NCI-H524 treated with DMSO at 0.1 percent for 48 hours (cell line): ENCODE measurements around the gene CPD.

Experiments
- DNase-seq: peaks from one replicate; lab custom pipeline; 2025; lab: John Stamatoyannopoulos, UW

Gene CPD

DNA sequence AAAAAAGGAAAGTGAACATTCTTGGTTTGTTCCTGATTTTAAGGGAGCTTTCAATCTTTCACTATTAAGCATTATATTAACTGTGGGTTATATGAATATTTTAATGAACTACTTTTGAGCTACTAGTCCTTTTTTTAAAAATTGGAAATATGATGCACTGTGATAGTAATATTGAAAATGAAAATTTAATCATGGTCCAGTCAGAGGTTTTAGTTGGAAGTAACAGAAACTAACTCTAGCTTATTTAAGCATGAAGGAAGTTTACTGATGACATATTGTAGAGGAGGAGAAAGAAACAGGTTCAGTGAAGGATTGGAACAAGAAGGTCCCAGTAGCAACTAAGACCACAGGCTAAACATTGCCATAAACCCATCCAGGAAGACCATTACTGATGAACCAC, 24.0 kb upstream of the CPD start:
- no peak for DNase-seq

DNA sequence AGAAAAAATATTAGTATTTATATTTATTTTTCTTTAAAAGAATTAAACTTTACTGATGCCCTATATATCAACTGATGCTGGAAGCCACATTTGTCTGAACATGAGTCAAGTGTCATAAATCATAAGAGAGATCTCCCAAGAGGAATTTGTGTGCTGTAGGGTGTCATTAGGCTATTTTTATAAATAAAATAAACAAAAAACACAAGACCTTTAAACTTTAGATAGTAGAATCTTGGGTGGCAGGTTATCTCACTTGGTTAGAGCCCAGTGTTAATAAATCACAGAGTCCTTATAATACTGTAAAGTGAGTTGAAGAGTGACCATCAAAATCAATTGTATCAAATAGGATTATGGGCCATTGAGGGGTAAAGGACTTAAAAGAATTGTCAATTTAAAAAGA, 21.3 kb upstream of the CPD start:
- no peak for DNase-seq

DNA sequence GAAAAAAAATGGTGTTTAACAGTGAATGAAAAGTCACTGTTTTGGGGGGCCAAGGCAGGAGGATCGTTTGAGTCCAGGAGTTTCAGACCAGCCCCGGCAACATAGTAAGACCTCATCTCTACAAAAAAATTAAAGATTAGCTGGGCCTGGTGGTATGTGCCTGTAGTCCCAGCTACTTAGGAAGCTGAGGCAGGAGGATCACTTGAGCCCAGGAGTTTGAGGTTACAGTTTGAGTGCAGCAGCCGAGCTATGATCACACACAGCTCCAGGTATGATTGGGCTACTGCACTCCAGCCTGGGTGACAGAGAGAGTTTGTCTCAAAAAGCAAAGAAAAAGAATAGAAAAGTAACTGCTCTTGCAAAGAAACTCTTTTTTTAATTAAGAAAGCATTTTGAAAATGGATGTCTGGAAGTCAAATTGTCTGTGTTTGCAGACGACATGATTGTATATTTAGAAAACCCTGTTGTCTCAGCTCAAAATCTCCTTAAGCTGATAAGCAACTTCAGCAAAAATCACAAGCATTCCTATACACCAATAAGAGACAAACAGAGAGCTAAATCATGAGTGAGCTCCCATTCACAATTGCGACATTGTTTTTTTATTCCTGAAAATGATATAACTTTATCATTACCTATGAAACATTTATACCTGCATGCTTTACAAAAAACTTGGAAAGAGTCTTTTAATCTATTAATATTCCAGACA, 20.5 kb upstream of the CPD start:
- DNase-seq, result no peak

DNA sequence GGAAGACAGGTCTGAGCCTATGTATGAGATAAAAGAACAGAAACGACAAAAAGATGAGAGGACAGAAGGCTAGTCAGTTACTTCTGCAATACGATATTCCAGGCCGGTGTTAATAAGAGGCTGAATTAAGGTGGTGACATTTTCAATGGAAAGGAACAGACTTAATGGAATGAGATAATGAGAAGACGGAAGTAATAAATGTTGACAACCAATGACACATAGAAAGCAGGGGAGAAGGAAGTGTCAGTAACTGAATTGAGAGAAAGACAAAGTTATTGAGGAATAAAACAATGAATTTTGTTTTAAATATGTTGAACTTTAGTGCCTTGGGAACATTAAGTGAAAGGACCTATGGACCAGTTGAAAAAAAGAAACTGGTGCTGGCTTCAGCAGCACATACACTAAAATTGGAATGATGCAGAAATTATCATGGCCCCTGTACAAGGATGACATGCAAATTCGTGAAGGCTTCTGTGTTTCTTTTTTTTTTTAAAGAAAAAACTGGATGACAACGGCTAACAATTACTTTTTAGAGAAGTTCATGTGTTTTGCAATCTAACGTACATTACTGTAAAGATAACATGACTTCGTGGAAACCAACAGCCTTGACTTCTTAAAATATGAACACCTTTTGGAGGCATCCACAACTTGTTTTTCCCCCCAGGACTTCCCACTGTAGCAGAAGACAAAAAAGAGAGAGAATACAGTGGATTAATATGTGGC, 18.5 kb upstream of the CPD start:
- no peak for DNase-seq

DNA sequence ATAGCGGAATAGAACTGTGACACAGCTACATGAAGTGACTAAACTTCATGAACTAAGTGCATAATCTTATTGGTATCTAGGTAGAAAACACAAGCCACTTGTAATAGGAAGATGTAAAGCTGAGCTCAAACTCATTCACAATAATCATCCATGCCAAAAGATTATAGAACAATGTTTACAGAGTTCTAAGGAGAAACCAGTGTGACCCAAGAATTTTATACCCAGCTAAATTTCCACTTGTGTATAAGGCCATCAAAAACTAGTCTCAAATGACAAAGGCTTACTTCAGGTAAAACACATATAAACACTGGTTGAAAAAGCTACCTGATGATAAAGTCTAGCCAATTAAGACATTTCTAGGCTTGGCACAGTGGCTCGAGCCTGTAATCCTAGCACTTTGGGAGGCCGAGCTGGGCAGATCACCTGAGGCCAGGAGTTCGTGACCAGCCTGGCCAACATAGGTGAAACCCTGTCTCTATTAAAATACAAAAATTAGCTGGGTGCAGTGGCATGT, 16.9 kb upstream of the CPD start:
- DNase-seq, result no peak

DNA sequence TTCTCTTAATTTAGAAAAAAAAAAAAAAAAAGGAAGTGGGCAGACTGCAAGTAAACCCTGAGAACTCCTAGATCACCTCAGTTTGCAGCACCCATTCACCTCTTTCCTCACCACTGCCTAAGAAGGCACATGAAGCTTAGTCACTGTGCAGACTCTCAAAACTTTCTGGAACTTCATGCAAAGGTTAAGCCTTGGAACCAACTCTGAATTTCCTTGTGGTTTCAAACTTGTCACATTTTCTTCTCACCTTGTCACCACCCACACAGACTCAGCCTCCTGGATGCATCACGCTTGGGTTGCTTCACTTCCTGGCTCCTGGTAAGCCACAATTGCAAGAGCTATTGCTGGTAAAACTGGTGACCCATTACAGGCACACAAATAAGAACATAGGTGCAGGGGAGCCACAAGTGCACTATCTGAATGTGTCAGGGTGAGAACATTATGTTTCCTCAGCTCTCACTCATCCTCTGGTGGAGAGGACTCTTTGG, 15.0 kb upstream of the CPD start:
- DNase-seq, result no peak

DNA sequence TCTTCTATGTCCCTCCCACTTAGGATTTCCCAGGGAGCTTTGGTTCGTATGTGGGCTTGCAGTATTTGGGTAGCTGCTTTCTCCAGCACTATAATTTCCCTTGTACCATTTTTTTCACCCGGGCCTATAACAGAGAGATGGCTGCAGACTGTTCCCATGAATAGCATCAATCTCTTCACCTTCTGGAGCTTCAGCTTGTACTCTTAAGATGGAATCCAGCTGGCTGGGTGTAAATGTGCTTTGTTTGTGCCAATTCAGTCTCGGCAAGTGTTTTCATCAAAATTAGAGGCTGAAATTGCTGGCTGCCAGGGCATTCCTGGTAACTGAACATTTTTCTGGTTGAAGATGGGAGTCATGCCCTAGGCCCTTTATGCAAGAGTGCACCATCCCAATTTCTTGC, 12.2 kb upstream of the CPD start:
- no peak for DNase-seq

DNA sequence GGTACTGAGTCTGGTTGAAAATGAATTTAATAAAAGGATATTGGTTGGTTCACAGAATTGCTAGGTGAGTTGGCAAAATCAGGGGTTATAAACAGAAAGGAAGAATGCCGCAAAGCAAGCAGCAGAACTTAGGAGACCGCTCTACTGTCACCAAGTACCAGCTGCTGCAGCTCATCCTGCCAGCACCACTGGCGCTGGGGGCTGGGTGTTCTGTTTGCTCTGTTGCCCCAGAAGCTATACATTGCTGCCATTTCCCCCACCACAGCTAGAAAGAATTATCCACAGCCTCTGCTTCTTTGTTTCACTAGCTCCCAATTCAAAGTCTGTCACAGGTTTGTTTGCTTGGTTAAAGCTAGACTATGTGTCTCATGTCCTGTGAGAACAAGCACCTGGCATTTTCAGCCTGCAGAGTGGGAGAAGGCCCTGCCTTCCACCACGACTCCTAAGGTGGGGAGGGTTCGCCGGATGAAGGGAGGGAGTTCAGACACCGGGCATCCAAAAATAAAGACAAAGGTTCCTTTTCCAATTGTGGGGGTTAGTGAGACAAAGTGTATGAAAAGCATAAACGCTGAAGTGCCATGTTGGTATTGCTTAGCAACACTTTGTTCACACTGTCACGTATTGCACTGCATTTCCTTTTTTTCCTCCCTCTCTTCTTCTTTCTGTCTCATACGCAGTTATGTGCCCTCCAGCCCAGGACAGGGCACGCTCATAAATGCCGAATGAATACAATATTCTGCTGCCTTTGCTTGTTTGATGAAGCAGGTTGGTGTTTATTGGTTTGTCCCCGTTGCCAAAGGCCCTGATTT, 9.6 kb upstream of the CPD start:
- DNase-seq, result no peak

DNA sequence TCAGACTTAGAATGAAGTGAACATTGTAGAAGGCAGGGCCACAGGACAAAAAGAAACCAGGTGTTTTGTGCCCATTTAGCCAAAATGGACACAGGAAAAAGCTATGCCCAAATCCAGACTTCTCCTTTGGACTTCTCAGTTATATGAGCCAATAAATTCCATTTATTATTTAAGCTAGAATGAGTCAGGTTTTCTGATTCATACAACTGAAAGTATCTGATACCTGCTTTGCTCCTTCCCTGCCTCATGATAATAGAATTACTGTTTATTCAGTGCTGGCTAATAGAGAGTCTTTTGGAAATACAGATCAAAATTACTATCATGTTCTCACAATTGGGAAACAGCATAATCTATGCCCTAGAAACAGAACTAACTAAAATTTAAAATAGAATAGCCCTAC, 8.7 kb upstream of the CPD start:
- DNase-seq, result no peak

DNA sequence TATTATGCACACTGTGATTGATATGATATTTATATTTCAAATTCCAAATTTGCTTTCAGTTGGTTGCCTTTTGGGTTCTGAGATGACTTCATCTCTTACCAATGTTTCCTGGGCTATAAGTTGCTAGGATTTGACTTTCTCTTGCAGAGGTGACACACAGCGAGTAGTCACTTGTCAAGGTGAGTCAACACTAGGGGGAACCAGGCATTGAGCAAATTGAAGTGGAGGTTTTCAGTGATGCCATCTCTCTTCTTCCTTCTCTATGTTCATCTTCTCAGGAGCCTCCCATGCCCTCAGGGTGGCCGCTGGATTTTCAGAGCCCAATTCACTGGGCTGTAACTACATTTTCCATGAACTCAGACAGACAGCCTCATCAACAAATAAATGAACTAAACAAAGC, 6.0 kb upstream of the CPD start:
- no peak for DNase-seq

DNA sequence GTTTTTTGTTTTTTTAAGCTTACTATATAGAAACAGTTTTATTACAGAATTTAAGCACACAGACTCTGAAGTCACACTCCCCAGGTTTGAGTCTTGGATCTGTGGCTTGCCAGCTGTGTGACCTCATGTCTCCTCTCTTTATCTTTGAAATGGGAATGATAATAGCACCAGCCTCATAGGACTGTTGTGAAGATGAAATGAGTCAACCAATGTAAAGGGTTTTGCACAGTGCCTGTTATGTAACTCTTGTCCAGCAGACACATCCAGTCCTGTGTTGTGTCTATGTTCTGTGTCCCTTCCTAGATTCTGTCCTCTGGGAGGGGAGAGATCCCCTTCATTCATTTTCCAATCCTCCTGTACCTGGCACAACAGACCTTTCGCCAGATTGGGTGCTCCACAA, 3.1 kb upstream of the CPD start:
- no peak for DNase-seq

DNA sequence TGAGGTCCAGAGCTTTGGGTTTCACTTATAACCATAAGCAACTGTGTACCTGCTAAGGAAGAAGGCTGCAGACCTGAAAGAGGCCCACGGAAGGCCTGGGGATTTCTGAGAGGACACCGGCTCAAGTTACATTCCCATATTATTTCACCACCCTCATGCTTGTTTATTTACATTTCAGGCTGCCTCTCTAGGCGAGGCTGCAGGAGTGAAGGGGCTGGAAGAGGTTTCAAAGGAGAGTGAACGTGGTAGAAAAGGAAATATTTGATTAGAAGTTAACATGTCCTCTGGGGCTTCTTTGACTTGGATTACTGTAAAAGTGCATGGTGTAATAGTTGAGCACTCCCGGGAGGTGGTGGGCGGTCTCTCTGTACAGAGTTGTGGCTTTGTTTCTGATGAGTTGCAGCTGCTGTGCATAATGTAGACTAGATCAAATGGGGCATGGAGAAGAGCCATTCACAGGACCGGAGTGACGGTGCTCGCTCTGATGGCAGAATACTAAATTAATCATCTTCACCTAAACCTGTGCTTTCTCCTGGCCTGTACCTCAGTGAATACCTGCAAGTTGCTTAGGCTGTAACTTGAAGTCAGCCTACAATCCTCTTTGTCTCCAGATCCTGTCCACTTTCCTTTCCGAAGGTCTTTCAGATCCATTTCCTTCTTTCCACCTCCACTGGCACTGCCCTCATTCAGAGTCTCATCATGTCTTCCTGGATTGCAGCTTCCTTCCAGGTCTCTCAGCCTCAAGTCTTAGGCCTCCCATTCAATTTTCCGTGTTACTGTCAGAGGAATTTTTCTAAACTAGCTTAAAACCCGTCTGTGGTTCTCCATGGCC, 1.9 kb upstream of the CPD start:
- no peak for DNase-seq

DNA sequence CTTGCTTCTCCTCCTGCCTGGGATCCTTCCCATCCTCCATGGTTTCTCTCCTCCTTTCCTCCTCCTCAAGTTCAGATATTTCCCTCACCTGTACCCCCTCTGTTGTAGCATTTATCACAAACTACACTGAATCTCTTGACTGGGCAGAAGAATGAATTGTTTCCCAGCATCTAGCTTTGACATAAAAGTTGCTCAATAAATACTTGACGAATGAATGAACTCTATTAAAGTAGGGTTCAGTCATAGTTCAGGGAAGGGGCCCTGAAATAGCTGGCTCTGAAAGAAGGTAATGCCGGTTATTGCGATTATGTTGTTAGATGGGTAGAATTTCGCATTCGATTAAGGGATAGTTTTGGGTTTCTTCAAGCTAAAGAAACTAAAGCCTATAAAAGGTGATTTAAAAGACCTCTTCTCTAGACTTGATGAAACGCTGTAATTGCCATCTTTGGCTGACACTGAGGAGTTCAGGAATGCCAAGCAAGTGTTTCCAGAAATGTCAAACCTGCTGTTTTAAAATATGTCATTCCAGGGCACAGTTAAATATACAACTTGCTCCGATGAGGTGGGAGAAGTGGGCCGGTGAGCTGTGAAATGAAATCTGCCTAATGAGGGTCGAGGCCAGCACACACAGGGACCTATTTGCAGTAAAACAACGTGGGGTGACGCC, 1.0 kb upstream of the CPD start:
- no peak for DNase-seq

DNA sequence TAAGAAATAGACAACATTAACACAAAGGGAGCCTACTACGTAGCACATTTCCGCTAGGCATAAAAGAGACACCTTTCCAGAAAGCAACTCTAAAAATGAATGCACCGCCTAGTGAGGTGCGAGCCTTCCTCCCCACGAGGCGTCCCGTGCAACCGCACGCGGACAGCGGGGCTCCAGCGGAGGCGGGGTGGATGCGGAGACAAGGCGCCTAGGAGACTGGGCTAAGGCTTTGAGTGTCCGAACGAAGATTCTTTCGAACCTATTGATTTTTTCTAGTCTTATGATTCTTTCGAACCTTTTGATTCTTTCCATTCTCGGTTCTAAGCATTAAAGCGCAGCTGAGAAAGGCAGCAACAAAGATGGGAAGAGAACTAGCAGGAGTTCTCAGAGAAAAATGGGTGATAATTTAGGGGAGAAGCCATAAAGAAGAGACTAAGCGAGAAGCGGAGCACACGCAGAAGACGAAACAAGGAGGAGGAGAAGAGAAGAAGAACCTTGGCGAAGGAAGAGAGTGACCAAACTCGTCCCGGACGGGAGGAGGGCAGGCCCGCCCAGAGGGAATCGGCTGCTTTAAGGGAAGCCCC, 394 bp upstream of the CPD start:
- no peak for DNase-seq

DNA sequence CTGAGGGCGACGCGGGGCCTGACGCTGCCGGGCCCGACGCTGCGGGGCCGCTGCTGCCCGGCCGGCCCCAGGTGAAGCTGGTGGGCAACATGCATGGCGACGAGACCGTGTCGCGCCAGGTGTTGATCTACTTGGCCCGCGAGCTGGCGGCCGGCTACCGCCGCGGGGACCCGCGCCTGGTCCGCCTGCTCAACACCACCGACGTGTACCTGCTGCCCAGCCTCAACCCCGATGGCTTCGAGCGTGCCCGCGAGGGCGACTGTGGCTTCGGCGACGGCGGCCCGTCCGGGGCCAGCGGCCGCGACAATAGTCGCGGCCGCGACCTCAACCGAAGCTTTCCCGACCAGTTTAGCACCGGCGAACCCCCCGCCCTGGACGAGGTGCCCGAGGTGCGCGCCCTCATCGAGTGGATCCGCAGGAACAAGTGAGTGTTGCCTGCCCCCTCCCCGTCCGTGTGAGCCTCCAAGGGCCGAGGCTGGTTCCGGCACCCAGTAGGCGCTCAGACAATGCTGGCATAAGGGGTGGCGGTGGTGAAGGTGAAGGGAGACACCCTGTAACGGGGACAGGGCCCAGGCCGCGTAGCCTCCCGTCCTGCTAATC, 676 bp downstream of the CPD start:
- DNase-seq, result no peak

DNA sequence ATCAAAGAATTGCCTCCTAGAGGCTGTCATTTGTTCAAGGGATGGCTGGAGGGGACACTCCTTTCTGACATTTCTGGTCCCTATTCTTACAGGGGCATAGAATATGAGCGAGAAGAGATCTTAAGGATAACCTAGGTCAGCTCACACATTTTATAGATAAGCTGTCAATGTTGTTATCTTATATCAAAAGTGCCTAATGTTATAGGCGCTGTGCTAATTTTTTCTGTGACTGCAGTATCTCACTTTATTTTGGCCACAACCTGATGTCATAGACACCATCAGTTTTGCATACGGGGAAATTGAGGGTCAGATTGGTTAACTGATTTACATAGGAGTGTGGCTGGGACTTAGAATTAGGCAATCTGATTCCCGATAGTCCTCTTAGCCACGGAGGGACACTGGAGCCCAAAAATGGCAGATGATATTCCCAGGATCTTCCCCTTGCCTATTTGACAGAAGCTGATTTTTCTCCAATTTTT, 1.2 kb downstream of the CPD start:
- DNase-seq, result peak; percentile 25

DNA sequence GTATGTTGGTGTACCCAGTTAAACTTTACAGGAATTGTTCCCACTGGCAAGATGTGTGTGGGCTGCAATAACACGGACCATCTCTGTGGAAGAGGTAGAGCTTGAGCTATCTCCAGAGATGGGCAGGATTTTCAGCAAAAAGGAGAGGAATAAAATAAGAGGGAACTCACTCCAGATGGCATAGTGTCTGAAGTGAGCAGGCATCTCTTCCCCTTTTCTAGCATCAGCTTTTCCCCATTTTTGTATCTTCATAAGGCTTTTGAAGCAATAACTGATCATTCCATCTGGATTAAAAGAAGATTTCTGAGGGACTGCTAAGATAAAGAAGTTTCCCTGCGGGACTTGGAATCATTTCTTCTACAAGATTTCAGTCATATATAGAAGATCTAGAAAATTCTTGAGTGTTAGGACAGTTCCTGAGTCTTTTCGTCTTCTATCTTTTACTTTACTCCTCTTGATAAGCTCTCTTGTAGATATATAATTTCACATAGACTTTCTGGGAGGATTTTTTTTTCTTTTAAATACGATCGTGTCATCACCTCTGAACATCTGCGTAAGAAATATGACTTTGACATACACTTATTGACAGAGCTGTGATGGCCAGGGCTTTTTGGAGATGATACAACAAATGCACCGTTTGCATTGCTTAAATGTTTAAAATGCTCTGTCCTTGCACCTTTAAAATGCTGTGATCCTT, 2.1 kb downstream of the CPD start:
- no peak for DNase-seq

DNA sequence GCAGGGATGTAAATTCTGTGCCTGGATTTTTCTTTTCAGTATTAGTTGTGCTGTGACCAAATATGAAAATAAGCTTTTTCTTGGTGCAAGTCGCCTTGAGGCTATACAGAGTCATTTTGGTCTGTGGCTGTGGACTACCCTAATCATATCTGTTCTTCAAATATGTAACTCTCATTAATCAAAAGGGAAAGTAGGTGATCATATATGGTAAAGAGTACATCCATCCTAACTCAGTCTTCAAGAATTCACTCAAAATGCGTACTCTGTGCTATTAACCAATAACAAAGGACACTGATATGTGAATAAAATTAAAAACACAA, 2.6 kb downstream of the CPD start:
- DNase-seq, result no peak

DNA sequence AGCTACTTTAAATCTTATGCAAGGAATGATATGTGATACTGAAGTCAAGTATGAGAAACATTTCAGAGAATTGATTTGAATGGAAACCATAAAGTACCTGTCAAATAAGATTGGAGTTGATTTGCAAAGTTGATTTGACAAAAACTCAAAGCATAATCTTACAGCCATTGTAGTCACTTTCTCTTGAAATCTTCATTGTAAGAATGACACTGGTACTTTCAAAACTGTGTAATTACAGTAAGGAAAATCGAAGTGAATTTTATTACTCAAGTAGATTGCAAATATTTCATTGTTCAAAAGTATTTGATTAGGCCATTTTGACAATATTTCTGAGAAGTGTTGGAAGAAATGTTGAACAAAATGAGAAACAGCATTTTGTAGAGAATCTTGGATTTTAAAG, 3.6 kb downstream of the CPD start:
- no peak for DNase-seq
